Activated CD4-positive, alpha-beta memory T cell treated with anti-CD3 and anti-CD28 coated beads for 36 hours (primary cell): Measurements from ENCODE around the gene CTAGE6. TPM values are rescaled to one million over a fixed set of nuclear protein-coding genes. Genes with fewer than 3 reads are reported as not detected.
"Not testable (repeated sequence)": the region's sequence is repeated elsewhere in the genome, so short reads cannot be mapped to it uniquely, and the experiment has no call there.

Experiments used
- CTCF ChIA-PET: fragments of 350-600 bp; sonication (Branson Sonifier 250); formaldehyde crosslinking; loops from one replicate; lab custom pipeline; 2021; ENCODE audit warnings: antibody characterized with exemption, inconsistent platforms; lab: Charles Lee
- POLR2A ChIA-PET: fragments of 350-600 bp; sonication (Branson Sonifier 250); formaldehyde crosslinking; loops from one replicate; lab custom pipeline; 2021; ENCODE audit warnings: antibody characterized with exemption; lab: Charles Lee
- DNase-seq: peaks from one replicate; pipeline ENCODE4 v3.0.0-alpha.2; 2020
- H3K27ac Mint-ChIP-seq: one replicate; pipeline ENCODE4 v1.8.0; 2021; ENCODE audit warnings: mixed read lengths
- H3K27me3 Mint-ChIP-seq: one replicate; pipeline ENCODE4 v1.8.0; 2021; ENCODE audit warnings: mixed read lengths
- H3K36me3 Mint-ChIP-seq: one replicate; pipeline ENCODE4 v1.8.0; 2021; ENCODE audit warnings: mixed read lengths
- H3K4me1 Mint-ChIP-seq: one replicate; pipeline ENCODE4 v1.8.0; 2021; ENCODE audit warnings: low read depth, mixed read lengths
- H3K4me3 Mint-ChIP-seq: one replicate; pipeline ENCODE4 v1.8.0; 2021; ENCODE audit warnings: mild to moderate bottlenecking, mixed read lengths
- H3K9me3 Mint-ChIP-seq: one replicate; pipeline ENCODE4 v1.8.0; 2021; ENCODE audit warnings: mixed read lengths
- intact Hi-C: fragments of 100-400 bp; cut with micrococcal nuclease; formaldehyde crosslinking; loops from one replicate; pipeline ENCODE4 v1.15.1; 2023
- total RNA-seq, 2 experiments: library from RNA; stranded (reverse); gene quantifications; one replicate each; pipeline ENCODE4 v1.2.3, GENCODE V29; 2021

The CTAGE6 gene
- total RNA-seq, 2 experiments from 2014 or later, result 1.6 to 1.9 TPM

DNA sequence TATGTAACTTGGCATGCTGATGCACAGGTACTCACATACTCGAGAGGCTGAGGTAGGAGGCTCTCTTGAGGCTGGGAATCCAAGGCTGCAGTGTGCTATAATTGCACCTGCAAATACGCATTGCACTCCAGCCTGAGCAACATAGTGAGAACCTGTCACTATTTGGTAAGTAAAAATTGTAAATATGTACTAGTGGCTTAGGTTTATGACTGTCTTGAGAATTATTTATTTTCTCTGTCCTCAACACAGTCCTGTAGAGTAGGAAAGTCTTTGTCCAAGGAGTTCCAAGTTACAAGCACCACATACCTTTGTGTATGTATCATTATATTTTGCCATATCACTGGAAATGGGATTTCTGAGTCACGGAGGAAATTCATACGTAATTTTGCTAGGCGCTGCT, 45.1 kb downstream of the CTAGE6 start:
- POLR2A ChIA-PET, H3K36me3 Mint-ChIP-seq, H3K4me1 Mint-ChIP-seq, DNase-seq, H3K27ac Mint-ChIP-seq, H3K4me3 Mint-ChIP-seq, CTCF ChIA-PET, intact Hi-C loops, H3K27me3 Mint-ChIP-seq, H3K9me3 Mint-ChIP-seq: not testable (repeated sequence)

DNA sequence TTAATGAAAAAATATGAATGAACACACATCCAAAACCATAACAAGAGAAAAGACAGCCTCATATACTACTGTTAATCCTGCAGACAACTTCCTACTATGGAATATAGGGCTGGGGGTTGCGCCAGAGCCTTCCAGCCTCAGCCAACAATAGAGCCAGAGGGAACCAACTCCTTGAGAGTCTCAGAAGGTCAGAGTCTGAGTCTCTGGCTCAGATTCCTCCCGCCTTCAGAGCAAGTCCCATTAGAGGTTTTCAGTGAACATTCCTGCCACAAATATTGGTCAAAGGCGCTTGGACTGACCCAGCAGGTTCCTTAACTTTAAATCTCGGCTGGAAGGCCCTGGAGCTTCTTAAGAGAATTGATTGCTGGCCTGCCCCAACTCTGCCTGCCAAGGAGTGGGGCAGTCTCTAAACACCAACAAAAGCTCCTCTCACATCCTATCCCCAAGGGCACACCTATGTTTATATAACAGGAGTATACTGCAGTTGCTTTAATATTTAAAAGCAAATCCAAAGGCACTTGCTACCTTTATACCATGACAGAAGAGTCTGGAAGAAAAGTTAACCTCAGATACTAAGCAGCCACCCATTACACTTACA, 45.7 kb downstream of the CTAGE6 start:
- CTCF ChIA-PET, H3K27me3 Mint-ChIP-seq: not testable (repeated sequence)

DNA sequence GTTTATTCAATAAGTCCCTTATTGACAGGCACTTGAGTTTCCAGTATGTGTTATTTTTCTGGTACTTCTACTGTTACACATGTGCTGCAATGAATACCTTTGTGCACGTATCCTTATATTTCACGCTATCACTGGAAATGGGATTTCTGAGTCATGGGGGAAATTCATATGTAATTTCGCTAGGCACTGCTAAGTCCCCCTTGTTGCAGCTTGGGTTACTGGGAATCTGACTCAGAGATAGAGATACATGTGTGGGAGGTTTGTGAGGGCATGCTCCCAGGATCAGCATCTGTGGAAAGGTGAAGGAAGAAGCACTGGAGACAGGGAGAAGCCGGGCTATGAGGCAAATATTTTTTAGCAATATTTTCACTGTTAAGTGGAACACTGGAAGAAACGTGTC, 47.6 kb downstream of the CTAGE6 start:
- POLR2A ChIA-PET, H3K27me3 Mint-ChIP-seq, H3K36me3 Mint-ChIP-seq, H3K4me3 Mint-ChIP-seq, intact Hi-C loops, H3K9me3 Mint-ChIP-seq, DNase-seq, H3K27ac Mint-ChIP-seq, H3K4me1 Mint-ChIP-seq, CTCF ChIA-PET: not testable (repeated sequence)

More for the DNA sequence above, 45.7 kb downstream of the CTAGE6 start:
- H3K4me3 Mint-ChIP-seq, H3K9me3 Mint-ChIP-seq, H3K36me3 Mint-ChIP-seq, H3K27ac Mint-ChIP-seq, intact Hi-C loops, H3K4me1 Mint-ChIP-seq, POLR2A ChIA-PET, DNase-seq: not testable (repeated sequence)

Other genes starting within 250 kb of the CTAGE6 start
- gene CTAGE15, start 185.9 kb downstream of the CTAGE6 start, total RNA-seq, result not detected
- gene TCAF2, start 136.7 kb downstream of the CTAGE6 start, total RNA-seq, result 10 to 100 TPM; 32.7 to 33.9 TPM
- gene TCAF1, start 144.5 kb upstream of the CTAGE6 start, total RNA-seq, result 10 to 100 TPM; 25.8 to 26.1 TPM
- not detected for gene OR2F2, start 177.5 kb upstream of the CTAGE6 start, total RNA-seq
- gene OR2F1, start 197.1 kb upstream of the CTAGE6 start, total RNA-seq, result not detected
- not detected for gene OR6B1, start 242.6 kb upstream of the CTAGE6 start, total RNA-seq